ENCODE measurements around the gene GPRC5A.

- no peak for TF ChIP-seq EZH2 (IDR thresholded peaks at IDR 0.05; ENCODE audit: insufficient read depth, poor library complexity, severe bottlenecking)
- no peak for TF ChIP-seq EZH2phosphoT487 (IDR thresholded peaks at IDR 0.05; ENCODE audit: insufficient read depth, low read depth)
These were observed 6.1 kb upstream of the GPRC5A start for GRCh38 chr12:12885096-12885792.

All from GM23248 (cell line).